ENCODE measurements around the gene SERF2.
"Not testable (repeated sequence)": the region's sequence is repeated elsewhere in the genome, so short reads cannot be mapped to it uniquely, and the experiment has no call there.

The SERF2 gene

DNA sequence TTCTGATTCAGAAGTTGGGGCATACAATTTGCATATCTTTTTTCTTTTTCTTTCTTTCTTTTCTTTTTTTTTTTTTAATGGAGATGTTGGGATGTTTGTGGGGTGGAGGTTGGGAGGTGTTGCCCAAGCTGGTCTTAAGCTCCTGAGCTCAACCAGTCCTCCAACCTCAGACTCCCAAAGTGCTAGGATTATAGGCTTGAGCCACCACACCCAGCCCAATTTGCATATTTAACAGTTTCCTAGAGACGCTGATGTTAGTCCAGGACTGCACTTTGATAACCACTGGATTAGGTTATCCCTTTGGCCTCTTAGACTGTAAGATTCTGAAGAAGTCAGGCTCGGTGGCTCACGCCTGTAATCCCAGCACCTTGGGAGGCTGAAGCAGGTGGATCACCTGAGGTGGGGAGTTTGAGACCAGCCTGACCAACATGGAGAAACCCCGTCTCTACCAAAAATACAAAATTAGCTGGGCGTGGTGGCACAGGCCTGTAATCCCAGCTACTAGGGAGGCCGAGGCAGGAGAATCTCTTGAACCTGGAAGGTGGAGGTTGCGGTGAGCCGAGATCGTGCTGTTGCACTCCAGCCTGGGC is 37.9 kb downstream of the SERF2 start:
- DNase-seq (ENCODE audit: low read depth in 2 of 2, low spot score in 1 of 2): not testable (repeated sequence)

DNA sequence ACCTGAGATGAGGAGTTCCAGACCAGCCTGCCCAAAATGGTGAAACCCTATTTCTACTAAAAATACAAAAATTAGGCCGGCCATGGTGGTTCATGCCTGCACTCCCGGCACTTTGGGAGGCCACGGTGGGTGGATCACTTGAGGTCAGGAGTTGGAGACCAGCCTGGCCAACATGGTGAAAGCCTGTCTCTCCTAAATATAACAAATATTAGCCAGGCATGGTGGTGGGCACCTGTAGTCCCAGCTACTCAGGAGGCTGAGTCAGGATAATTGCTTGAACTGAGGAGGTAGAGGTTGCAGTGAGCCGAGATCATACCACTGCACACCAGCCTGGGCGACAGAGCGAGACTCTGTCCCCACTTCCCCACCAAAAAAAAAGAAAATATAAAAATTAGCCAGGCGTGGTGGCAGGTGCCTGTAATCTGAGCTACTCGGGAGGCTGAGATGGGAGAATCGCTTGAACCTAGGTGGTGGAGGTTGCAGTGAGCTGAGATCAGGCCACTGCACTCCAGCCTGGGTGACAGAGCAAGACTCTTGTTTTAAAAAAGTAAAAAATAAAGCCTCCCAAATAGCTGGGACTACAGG is 38.7 kb downstream of the SERF2 start:
- DNase-seq (ENCODE audit: low read depth in 2 of 2, low spot score in 1 of 2): not testable (repeated sequence)

DNA sequence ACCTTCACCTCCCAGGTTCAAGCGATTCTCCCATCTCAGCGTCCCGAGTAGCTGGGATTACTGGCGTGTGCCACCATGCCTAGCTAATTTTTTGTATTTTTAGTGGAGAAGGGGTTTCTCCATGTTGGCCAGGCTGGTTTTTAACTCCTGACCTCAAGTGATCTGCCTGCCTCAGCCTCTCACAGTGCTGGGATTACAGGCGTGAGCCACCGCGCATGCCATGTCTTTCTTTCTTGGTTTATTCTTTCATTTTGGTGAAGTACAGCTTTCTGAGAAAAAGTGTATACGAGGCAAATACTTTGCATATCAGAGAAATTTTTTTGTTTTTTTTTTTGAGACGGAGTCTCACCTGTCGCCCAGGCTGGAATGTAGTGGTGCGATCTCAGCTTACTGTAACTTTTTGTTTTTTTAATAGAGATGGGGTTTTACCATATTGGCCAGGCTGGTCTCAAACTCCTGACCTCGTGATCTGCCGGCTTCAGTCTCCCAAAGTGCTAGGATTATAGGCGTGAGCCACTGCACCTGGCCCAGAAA is 39.5 kb downstream of the SERF2 start:
- not testable (repeated sequence) for DNase-seq (ENCODE audit: low read depth in 2 of 2, low spot score in 1 of 2)

- DNase-seq (ENCODE audit: low read depth in 2 of 2, low spot score in 1 of 2): not testable (repeated sequence)
Measured at GRCh38 chr15:43832485-43832884, 40.4 kb downstream of the SERF2 start.

- no peak for DNase-seq (ENCODE audit: low read depth in 2 of 2, low spot score in 1 of 2)
Measured at GRCh38 chr15:43845421-43845820, 53.3 kb downstream of the SERF2 start.

All from stimulated activated CD8-positive, alpha-beta memory T cell treated with anti-CD3 and anti-CD28 coated beads, Interleukin-4, amount 100 ng/mL, for 4 hours (primary cell).